ENCODE results near the gene MDGA2. TPM values are rescaled to one million over a fixed set of nuclear protein-coding genes. Genes with fewer than 3 reads are reported as not detected.

Gene MDGA2
- total RNA-seq, 4 donors from 2014 or later: 4.2 TPM; not detected in 3

- no peaks in the 10 kb centered on the region for H3K36me3 ChIP-seq
- no peak overlapping the region for H3K4me3 ChIP-seq
- H3K4me1 ChIP-seq: no peaks in the 10 kb centered on the region
- H3K9me3 ChIP-seq: no peaks in the 10 kb centered on the region
- H3K27me3 ChIP-seq: no peaks in the 10 kb centered on the region
- H3K27ac ChIP-seq: no peak overlapping the region
- intact Hi-C loops (cut with DNase I; ENCODE audit: low total_unique reads): no loop called here
- DNase-seq: no peak
- TF ChIP-seq POLR2A (IDR thresholded peaks at IDR 0.05) (no peak), CTCF (IDR thresholded peaks at IDR 0.05) (no peak)
Observed at GRCh38 chr14:47526591-47527244, 148.7 kb downstream of the MDGA2 start.

GRCh38 chr14:47524524-47524923, 150.9 kb downstream of the MDGA2 start:
- Histone ChIP-seq H3K4me3 (no peak overlapping the region), H3K27ac (no peak overlapping the region), H3K9me3 (no peaks in the 10 kb centered on the region), H3K4me1 (no peaks in the 10 kb centered on the region), H3K27me3 (no peaks in the 10 kb centered on the region), H3K36me3 (no peaks in the 10 kb centered on the region)
- no peak for DNase-seq
- intact Hi-C loops (cut with DNase I; ENCODE audit: low total_unique reads): no loop called here
- TF ChIP-seq POLR2A (IDR thresholded peaks at IDR 0.05) (no peak), CTCF (IDR thresholded peaks at IDR 0.05) (no peak)

GRCh38 chr14:47520382-47520781, 155.0 kb downstream of the MDGA2 start:
- no peak for TF ChIP-seq POLR2A (IDR thresholded peaks at IDR 0.05)
- no peak for TF ChIP-seq CTCF (IDR thresholded peaks at IDR 0.05)
- DNase-seq: no peak
- H3K4me1 ChIP-seq: no peaks in the 10 kb centered on the region
- H3K27ac ChIP-seq: no peak overlapping the region
- H3K9me3 ChIP-seq: no peaks in the 10 kb centered on the region
- intact Hi-C loops (cut with DNase I; ENCODE audit: low total_unique reads): no loop called here
- H3K4me3 ChIP-seq: no peak overlapping the region
- H3K36me3 ChIP-seq: no peaks in the 10 kb centered on the region
- no peaks in the 10 kb centered on the region for H3K27me3 ChIP-seq

- Histone ChIP-seq H3K27ac (no peak overlapping the region), H3K9me3 (no peaks in the 10 kb centered on the region), H3K36me3 (no peaks in the 10 kb centered on the region), H3K4me3 (no peak overlapping the region), H3K27me3 (no peaks in the 10 kb centered on the region), H3K4me1 (no peaks in the 10 kb centered on the region)
- TF ChIP-seq POLR2A (IDR thresholded peaks at IDR 0.05) (no peak), CTCF (IDR thresholded peaks at IDR 0.05) (no peak)
- intact Hi-C loops (cut with DNase I; ENCODE audit: low total_unique reads): no loop called here
- no peak for DNase-seq
Observed at GRCh38 chr14:47511829-47512228, 163.6 kb downstream of the MDGA2 start.

- no peak overlapping the region for H3K27ac ChIP-seq
- H3K27me3 ChIP-seq: no peaks in the 10 kb centered on the region
- intact Hi-C loops (cut with DNase I; ENCODE audit: low total_unique reads): no loop called here
- no peaks in the 10 kb centered on the region for H3K36me3 ChIP-seq
- TF ChIP-seq CTCF (IDR thresholded peaks at IDR 0.05) (no peak), POLR2A (IDR thresholded peaks at IDR 0.05) (no peak)
- no peak overlapping the region for H3K4me3 ChIP-seq
- DNase-seq: no peak
- no peaks in the 10 kb centered on the region for H3K4me1 ChIP-seq
- H3K9me3 ChIP-seq: no peaks in the 10 kb centered on the region
Observed at GRCh38 chr14:47509957-47510356, 165.4 kb downstream of the MDGA2 start.

Data from uterus (tissue), 4 donors.